NCI-H460 (cell line): ENCODE measurements around the gene XPOT. TPM values are rescaled to one million over a fixed set of nuclear protein-coding genes. Genes with fewer than 3 reads are reported as not detected.
A peak's percentile ranks its signal among the peaks of the same experiment; 100 is the strongest.

ENCODE experiments used
- DNase-seq: peaks from one replicate; pipeline ENCODE4 v3.0.0-alpha.2; 2016; ENCODE audit warnings: low read depth; ENCODE audit errors: extremely low read depth
- total RNA-seq: library from RNA; depleted of rRNA; stranded (reverse); fragments of >200 nt; shearing (Covaris generic); gene quantifications from 2 replicates; pipeline ENCODE4 v1.2.3, GENCODE V29; 2014

The XPOT gene
- total RNA-seq, 1 experiment from 2014 or later, result 293 TPM

DNA sequence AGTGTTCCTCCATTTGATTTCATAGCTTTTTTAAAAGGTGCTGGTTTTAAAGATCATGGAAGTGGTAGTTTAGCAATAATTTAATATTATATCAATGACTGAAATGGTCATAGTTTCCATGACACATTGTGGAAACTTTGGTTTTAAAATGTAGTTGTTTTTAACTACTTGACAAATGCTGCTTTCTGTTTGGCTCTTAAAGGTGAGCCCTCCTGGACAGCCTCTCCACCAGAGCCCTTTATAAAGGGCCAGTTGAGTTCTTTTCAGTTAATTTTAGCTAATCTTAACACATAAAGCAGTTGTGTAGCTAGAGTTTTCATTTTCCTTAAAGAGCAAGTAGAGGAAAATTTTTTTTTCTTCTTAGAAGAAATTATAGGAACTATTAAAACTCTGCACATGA is 14.0 kb downstream of the XPOT start:
- no peak for DNase-seq

DNA sequence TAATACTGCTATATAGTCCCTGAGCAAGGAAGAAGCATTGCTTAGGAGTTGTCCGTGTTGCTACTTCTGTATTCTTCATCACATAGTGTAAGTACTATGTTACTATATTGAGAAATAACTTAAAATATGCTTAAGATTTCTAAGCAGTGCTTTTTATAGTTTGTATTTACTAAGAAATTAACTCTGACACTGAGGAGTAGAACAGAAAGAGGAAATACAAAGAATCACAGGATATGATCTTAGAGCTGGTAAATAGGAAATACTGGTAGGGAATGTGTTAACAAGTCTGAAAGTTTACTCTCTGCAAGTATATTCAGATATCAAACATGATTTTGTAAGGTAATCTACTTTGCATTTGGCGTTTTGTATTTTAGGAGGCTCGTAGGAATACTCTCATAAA is 15.5 kb downstream of the XPOT start:
- DNase-seq, result no peak

DNA sequence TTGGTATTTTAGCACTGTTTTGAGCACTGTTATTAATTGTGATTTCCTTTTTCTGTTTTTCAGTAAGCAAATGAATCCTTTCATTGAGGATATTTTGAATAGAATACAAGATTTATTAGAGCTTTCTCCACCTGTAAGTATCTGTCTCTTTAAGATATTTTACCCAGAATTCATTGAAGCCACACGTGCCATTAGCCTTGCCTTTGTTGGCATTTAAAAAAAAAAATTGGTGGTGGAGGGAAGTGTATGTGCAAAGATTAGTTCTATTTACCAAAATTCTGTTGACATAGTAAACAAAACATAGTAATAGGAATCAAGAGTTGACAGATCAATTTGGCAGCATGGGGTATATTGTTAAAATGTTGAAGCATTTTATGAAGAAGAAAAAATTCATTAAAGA is 23.8 kb downstream of the XPOT start:
- DNase-seq, result no peak

DNA sequence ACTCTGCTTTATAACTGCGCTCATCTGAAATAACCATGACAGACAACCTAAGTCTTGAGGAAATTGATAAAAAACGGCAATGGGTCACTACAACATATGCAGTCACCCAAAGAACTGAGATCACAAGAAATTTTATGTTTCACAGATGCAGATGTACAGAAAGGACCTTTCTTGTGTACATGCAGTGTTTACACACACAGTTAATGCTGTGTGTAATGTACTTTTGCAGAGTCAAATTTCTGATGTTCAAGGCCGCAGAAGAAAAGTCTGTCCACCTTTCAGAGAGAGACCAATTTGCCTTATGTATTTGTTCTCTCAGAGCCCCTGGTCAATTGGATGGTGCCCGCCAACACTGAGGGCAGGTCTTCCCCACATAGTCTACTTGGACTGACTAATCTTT is 24.8 kb downstream of the XPOT start:
- no peak for DNase-seq

DNA sequence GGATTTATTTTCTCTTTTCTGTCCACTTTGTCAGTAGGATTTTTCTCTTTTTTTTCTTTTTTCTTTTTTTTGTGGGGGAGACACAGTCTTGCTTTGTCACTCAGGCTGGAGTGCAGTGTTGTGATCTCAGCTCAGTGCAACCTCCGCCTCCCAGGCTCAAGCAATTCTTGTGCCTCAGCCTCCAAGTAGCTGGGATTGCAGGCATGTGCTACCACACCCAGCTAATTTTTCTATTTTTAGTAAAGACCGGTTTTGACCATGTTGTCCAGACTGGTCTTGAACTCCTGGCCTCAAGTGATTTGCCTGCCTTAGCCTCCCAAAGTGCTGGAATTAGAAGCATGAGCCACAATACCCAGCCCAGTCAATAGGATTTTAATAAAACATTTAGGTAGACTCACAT is 26.7 kb downstream of the XPOT start:
- no peak for DNase-seq

DNA sequence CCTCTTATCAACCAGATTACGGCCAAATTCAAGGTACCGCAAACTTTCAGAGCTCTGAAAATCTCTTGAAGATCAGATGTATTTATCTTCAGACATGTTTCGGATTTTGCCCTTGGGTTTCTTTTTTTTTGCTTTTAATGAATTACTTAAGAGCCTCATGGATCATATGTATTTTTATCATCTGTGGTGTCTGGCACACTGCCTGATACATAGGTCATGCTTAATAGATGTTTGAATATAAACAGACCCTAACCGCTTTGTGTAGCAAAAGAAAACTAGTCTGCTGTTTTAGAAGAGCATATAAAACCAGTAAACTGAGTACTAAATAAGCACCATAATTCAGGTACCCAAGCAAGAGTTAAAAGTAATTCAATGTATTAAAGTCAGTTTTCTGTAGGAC is 27.6 kb downstream of the XPOT start:
- DNase-seq, result no peak

GRCh38 chr12:64433915-64434314 is 29.7 kb downstream of the XPOT start:
- no peak for DNase-seq

- no peak for DNase-seq
These were observed 35.9 kb downstream of the XPOT start for GRCh38 chr12:64440100-64440499.

DNA sequence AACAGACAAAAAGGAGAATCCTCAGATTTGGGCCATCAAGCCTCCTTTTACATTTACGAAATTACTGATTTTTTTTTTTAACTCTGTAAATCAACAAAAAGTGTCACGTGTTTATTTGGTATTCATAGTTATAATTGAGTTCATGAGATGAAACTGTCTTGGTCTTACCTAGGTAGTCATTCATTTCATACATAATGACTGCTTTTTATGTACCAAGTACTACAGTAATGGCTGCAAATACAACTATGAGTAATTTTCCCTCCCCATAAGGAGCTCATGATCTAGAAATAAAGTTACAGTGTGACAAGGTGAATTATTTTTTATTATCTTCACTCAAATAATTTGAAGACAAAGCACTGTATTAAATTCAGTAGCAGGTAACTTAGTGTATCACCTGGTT is 41.3 kb downstream of the XPOT start:
- no peak for DNase-seq

DNA sequence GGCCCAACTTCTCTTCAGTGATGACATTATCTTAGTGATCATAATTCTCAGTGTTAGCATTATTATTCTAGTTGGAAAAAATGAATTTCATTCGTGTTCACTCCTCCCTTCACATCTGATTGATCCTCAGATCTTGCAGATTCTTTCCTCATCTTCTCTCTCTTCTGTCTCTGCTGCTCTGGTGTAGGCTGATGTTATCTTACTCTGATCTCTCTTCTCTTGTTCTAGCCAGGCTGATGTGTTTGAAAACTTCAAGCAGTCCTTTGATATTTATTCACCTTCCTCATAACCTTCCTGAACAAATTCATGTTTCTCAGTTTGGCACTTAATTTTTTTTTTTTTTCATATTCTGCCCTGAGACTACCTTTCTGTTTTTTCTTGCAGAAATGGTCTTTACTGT is 42.1 kb downstream of the XPOT start:
- DNase-seq, result no peak

DNA sequence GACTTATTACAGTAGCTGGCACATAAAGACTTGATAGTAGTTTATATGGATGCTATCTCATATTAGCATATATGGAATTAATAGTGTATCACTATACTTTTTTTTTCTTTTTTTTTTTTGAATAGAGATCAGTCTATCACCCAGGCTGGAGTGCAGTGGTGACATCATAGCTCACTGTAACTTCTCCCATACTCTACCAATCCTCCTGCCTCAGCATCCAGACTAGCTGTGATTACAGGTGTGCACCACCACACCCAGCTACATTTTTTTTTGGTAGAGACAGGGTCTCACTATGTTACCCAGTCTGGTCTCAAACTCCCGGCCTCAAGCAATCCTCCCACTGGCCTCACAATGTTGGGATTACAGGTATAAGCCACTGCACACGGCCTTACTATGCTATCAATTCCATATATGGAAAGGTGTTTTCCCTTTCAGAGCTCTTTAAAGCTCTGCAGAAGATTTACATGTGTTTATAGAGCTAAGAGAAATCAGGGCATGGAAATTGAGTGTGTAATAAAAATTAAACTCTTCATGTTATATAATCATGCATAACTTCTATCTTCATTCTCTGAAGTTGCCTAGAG is 46.0 kb downstream of the XPOT start:
- no peak for DNase-seq

- DNase-seq, result no peak
These were observed 46.7 kb downstream of the XPOT start for GRCh38 chr12:64450711-64451486.

DNA sequence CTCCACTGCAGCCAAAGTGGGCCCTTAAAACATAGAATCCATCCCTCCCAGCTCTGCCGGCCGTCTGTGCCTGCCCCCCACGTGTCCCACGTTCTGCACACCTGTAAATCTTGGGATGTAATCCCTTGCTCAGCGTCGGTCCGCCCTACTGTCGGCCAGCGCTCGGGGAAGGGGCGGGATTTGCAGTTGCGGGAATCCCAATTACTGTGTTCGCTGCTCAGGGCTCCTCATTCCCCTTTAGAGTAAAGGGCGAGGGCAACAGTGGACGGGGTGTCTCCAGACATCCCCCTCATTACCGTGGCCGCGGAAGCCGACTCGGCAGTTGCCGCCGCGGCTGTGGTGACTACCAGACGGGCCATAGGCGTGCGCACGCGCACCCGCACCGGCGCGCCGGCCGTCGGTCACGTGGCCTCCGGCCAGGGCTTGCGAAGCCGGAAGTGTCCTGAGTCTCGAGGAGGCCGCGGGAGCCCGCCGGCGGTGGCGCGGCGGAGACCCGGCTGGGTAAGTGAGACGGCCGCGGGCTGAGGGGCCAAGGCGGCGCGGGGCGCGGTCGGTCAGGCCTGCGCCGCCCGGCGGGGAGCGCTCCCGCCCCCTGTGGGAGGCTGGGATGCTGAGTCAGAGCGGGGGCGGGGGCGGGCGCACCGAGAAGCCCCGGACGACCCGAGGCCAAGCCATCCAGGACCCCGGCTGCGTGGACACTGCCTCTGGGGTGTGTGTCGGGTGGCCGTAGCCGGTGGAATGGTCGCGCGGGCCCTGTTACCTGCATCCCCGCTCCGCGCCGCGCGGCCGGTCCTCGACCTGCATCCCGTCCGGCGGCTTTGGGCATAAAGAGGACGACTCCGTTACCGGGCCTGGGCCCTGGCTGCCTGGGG is 47.7 kb downstream of the XPOT start, which contains the start of gene TBK1:
TBK1 (plus strand) TSS at position 434 of the 872 bp plus-strand sequence. CDS start 3,751 bp downstream, outside the sequence.
- DNase-seq, result peak; percentile 83

DNA sequence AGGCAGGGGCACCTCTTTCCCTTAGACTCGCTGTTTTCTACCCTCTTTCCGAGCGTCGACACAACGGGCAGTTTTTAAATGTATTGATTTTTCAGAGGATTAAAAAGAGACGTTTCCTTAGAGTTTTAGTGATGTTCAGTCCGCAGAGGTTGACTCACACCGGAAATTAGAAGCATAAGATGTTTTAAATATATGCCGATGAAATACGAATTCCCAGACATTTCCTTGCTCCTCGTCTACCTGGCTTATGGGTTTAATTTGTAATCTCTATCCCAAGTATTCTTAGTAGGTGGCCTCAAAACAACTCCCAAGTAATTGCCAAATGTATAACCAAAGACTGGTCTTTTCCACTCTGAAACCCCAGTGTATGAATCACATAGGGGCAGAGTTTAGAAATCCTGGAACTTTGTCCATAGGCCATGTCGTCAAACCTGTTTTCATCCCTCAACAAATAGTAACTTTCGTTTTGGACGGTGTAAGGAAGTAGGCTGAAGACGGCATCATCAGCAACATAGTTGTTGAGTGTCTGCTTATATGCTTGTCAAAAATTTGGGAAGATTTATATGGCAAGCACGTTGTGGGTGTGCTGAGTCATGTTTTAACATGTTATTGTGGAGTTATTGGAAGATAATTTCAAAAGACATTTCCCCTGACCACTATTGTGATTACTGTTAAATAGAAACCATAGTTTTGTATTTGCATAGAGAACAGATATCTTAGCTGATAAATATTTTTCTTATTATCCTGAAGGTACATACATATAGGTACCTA is 48.6 kb downstream of the XPOT start:
- peak; percentile 46 for DNase-seq

- DNase-seq, result no peak
These were observed 51.3 kb downstream of the XPOT start for GRCh38 chr12:64455506-64455905.

- DNase-seq, result no peak
These were observed 51.9 kb downstream of the XPOT start for GRCh38 chr12:64456119-64456518.

GRCh38 chr12:64457032-64457431 is 52.8 kb downstream of the XPOT start:
- no peak for DNase-seq

DNA sequence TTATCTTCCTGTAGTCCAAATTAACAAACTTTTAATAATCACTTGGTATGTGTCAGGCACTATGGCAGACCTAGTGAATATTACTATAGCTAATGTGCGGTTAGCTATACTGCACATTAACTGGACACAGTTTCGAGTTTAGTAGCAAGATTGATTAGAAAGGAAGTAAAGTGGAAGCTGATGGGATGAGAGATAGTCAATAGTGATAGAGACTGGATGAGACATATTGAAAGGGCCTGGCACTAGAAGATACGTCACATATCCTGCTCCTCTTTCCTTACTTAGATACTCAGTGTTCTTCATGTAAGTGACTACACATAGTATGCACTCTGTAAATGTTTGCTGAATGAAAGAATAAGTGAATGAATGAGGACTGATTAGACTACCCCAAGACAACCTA is 53.3 kb downstream of the XPOT start:
- no peak for DNase-seq

DNA sequence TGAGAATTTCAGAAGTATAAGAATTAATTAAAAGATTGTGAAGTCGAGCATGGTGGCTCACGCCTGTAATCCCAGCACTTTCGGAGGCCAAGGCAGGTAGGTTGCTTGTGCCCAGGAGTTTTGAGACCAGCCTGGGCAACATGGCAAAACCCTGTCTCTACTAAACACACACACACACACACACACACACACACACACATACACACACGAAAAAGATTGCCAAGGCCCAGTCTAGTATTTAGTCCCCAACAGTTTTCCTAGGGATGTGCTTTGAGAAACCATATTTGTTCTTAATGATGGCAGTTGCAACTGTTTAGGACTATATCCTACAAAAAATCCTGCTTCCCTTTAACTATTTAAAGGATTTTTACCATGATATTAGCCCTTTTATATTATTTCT is 53.7 kb downstream of the XPOT start:
- no peak for DNase-seq

GRCh38 chr12:64459394-64459891 is 55.3 kb downstream of the XPOT start:
- DNase-seq, result no peak
